B cell (primary cell): ENCODE results near the gene RAD51B.

Experiments used
- CTCF ChIP-seq: fragments of 200-600 bp; IDR thresholded peaks from one replicate; pipeline ENCODE4 v1.8.0; 2022; ENCODE audit warnings: antibody characterized with exemption, mild to moderate bottlenecking
- EZH2 ChIP-seq: IDR thresholded peaks from 2 replicates; pipeline ENCODE4 v1.6.1; 2012; ENCODE audit warnings: borderline replicate concordance, low read depth, mild to moderate bottlenecking, moderate library complexity, low read length; ENCODE audit not compliant: insufficient read depth, poor library complexity, severe bottlenecking

GRCh38 chr14:68085742-68086141 lies 266.2 kb downstream of the RAD51B start:
- TF ChIP-seq CTCF, result no peak
- no peak for TF ChIP-seq EZH2
